Measurements from ENCODE around the gene RAMP3.
"Not testable (repeated sequence)": the region's sequence is repeated elsewhere in the genome, so short reads cannot be mapped to it uniquely, and the experiment has no call there.

RAMP3 gene

GRCh38 chr7:45198986-45199385 is 41.4 kb downstream of the RAMP3 start:
- DNase-seq, result no peak

- DNase-seq, result no peak
Measured at GRCh38 chr7:45199506-45199905, 41.9 kb downstream of the RAMP3 start.

- no peak for DNase-seq
Measured at GRCh38 chr7:45202625-45203024, 45.0 kb downstream of the RAMP3 start.

DNA sequence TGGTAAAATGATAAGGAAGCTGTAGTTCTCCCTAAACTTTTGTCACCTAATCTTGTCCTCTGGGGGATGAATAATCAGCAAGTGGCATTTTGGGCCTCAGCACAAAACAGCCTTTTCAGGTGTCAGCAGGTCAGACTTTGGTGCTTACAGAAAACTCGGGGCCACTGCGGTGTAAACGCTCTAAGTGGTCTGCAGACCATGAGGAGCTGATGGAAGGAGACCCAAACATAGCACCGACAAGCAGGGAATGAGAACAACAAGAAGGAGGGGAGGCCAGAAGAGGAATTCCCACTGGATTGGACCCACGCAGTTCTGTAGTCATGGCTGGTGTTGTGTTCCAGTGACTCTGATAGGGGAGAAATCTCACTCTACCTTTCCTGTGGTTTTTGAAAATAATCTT is 45.4 kb downstream of the RAMP3 start:
- no peak for DNase-seq

DNA sequence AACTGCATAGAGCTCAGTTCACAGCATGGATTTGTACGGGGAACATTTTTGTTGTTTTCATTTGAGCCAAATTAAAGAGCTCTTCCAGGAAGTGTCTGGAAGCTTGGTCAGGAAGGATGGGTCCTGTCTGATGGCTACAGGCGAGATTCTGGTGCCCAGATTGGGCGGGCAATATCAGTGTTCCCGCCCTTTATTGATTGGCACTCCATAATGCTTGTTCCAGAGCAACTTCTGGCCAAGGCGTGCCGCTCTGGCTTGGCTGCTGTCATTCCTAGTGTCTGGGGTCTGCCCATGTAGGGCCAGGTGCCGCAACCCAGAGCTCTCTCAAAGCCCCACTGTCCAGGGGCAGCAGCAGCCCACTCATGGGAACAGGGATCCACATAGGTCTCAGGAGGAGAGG is 45.9 kb downstream of the RAMP3 start:
- no peak for DNase-seq

DNA sequence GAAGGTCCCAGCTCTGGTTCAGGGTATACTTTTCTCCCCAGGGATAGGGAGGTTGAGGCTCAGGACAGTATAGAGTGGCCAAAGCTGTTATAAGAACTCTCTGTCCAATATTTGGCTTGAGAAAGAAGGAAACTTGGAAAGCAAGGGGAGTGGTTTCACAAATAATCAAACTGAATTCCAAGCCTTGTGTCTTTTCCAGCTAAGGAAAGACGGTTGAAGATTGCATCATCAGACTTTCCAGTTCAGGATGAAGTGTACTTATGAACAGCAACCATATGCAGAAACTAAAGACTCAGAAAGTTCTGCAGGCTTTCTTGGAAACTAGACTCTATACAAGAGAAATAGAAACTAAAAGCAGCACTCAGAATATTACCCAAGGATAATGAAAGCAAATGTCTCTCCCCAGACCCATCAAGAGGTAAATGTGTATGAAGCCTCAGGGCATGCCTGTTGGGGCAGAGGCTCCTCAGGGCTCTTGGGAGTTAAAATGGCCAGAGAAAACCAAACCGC is 46.4 kb downstream of the RAMP3 start:
- DNase-seq, result no peak

GRCh38 chr7:45206266-45206665 is 48.7 kb downstream of the RAMP3 start:
- not testable (repeated sequence) for DNase-seq

DNA sequence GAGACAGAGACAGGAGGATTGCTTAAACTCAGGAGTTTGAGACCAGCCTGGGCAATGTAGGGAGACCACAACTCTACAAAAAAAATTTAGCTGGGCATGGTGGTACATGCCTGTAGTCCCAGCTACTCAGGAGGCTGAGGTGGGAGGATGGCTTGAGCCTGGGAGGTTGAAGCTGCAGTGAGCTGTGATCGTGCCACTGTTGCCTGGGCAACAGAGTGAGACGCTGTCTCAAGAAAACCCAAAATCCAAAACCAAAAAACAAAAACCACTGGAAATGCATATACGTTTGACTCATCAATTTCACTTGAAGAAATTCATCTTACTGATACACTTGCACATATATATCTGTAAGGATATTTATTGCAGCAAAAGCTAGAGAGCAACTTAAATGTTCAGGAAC is 52.3 kb downstream of the RAMP3 start:
- not testable (repeated sequence) for DNase-seq

DNA sequence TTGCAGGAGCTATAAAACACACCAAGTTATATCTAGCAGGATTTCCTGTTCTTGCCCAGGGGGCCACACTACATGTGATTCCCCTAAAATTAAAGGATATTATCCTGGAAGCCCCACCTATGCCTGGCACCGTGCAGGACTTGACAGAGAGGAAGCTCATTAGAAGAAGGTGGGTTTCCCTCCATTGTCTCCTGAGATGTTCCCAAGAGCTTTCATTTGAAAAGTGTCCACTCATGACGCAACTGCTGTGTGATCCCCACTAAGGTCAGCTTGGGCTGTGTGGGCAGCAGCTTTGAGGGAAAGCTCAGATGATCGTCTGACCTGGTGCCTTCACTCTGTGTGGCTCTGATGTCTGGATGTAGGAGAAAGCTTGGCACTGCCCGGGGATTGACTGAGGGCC is 53.5 kb downstream of the RAMP3 start:
- no peak for DNase-seq

DNA sequence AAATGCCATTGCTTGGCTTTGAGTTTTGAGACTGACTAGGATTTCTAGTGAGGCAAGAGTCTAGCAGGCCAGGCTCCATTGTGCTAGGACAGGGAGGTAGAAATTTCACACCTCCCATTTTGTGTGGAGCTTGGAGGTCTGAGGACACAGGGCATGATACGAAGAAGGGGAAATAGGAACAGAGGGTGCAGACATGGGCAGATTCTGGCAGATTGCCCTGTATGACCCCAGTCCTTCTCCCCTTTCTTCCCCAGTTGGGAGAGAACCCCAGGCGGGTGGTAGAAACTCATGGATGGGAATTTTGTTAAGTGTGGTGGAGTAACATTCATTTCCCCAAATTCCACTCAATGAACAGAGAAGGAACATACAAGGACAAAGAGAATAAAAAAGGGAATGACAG is 54.4 kb downstream of the RAMP3 start:
- no peak for DNase-seq

GRCh38 chr7:45212606-45213005 is 55.0 kb downstream of the RAMP3 start:
- DNase-seq, result no peak

DNA sequence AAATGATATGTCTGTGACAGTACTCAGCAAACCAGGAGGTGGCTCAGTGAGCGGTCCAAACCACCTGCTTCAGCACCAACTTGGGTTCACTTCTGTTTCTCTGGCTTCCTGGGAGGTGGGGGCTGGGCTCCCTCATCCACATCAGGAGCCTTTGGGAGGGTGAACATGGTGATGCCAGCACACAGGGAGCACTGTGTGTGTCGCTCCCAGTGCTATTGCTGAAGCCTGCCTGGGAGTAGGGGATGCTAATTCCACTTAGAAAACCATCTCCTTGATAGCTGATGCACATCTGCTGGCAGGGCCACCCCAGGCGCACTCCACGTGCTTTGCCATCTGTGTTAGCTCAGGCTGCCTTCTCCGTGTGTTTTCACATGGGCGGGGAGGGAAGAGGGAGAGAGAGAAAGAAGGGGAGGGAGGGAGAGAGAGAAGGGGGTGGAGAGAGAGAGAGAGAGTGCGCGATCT is 58.0 kb downstream of the RAMP3 start:
- no peak for DNase-seq

GRCh38 chr7:45216181-45216580 is 58.6 kb downstream of the RAMP3 start:
- DNase-seq, result no peak

DNA sequence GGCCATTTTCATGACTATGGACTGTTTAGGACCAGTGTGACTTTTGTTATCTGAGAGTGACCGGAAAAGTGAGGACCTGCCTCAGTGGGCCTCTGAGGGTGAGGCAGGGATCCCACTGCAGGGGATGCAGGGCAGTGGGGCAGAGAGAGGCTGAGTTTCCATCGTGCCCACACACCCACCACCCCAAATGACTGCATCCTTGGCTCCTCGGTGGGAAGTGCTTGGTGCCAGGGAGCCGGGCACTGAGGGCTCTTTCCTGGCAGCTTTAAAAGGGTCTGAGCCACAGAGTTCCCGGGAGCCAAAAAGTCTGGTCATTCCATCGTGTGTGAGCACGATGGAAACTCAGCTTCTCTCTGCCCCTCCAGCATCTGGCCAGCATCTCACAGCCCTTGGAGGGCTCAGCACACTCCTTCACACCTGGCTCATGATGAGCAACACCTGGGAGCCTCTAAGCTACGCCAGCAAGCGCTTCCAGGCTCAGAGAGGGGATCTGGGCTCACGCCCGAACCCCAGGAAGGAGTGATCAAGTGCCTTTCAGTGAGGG is 59.1 kb downstream of the RAMP3 start:
- DNase-seq, result no peak

DNA sequence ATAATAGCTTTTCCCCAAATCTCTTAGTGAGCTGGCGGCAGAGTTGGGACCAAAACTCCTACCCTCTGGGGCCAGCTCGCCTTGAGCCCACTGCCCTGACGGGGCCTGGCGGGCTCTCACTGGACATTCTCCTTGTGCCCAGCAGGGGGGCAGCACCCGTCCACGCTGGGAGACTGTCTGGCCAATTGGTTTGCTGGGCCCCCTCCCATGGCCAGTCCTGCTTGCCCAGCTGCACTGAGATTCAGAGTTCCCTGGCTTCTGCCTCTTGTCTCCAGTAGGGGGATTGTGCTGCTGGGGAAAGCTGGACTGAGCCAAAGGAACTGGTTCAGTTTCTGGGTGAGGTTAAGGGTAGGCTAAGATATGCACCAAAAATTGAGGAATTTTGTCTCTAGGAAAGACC is 59.8 kb downstream of the RAMP3 start:
- DNase-seq, result no peak

GRCh38 chr7:45219130-45219529 is 61.5 kb downstream of the RAMP3 start:
- DNase-seq, result no peak

- no peak for DNase-seq
Measured at GRCh38 chr7:45219801-45220435, 62.3 kb downstream of the RAMP3 start.

DNA sequence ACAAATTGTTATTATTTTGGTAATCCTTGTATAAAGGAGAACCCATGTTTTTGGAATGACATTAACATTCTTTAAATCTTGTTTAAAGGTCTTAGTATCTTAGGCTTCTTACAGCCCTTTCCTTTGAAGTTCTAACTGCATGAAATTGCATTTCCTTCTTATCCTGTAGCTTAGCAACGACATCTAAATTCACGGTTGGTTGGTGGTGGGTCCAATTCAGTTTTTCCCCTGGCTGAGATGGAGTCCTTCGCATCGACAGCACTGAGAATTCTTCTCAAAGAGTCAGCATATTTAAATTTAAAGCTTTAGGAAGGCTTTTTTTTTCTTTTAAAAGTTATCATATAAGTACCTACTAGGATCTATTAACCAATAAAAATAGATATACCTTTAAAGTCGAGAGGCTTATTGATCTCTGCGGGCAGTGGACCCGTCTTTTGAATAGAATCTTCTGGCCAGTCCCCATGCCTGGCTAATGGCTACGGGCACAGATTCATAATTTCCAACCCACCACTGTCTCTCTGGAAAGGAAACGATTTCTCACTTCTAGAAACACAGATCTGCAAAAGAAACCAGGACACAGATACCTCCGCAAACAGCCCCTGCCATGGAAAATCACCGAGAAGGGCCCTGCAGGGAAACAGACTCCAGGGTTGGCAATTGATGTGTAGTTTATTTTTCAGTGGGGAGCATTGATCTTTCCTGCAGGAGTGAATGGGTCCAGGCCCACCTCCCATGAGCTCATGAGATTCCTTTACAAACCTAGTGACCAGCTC is 63.4 kb downstream of the RAMP3 start:
- DNase-seq, result no peak

- no peak for DNase-seq
Measured at GRCh38 chr7:45221896-45222604, 64.5 kb downstream of the RAMP3 start.

DNA sequence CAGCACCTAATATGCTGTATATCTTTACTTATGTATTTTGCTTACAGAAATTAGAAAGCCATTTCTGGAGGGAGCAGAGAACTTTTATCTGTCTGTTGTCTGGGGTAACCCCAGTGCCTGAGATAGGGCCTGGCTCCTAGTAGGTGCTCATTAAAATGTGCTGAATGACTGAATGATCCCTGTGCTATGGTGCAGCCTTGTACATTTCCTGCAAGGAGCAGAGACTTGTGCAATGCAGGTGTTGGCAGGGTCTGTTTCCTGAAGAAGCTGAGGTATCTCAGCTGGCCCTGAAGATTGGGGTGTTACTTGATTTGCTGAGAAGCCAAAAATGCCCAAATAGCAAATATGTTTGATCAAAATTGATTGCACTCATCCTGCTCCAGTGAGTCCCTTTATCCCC is 65.5 kb downstream of the RAMP3 start:
- DNase-seq, result no peak

DNA sequence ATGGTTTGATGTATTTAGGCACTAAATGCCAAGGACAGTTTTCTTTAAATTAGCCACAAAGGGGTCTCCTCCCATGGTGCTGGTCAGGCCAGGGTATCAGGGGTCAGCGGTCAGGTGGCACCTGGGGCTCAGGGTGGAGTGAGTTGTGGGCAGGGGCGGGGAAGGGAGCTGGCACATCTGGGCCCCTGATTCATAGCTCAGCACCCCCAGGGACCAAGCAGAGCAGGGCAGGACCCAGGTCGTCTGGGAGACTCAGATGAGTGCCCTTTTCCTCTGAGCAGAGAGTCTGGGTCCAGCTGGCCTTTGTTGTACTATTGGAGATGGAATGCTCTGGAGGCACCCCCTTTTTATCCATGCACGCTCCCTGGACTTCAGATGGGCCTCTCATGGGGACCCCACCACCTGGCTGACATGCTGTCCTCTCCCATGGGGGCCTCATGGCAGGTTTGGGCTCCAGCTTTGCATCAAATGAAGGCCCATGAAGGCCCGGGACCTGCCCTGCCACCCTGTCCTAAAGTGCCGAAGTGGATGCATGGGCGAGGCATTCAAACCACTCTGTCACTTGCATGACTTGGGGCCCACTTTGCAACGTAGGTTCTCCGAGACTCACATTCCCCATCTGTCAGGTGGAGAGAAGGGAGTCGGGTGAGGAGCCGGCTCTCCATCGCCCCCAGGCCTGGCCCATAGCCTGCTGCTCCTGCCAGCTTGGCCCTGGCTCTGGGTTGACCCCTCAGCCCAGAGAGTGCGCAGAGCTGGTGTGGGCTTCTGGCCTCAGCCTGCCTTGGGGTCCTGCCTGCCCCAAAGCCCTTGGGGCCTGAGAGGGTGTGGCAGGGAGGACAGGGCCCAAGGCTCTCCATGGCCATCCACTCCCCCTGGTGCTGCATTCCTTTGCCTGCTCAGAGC is 66.4 kb downstream of the RAMP3 start:
- no peak for DNase-seq

GRCh38 chr7:45224832-45225231 is 67.2 kb downstream of the RAMP3 start:
- DNase-seq, result no peak
